Measurements from ENCODE around the gene IL12RB2.

IL12RB2 gene, protein sequence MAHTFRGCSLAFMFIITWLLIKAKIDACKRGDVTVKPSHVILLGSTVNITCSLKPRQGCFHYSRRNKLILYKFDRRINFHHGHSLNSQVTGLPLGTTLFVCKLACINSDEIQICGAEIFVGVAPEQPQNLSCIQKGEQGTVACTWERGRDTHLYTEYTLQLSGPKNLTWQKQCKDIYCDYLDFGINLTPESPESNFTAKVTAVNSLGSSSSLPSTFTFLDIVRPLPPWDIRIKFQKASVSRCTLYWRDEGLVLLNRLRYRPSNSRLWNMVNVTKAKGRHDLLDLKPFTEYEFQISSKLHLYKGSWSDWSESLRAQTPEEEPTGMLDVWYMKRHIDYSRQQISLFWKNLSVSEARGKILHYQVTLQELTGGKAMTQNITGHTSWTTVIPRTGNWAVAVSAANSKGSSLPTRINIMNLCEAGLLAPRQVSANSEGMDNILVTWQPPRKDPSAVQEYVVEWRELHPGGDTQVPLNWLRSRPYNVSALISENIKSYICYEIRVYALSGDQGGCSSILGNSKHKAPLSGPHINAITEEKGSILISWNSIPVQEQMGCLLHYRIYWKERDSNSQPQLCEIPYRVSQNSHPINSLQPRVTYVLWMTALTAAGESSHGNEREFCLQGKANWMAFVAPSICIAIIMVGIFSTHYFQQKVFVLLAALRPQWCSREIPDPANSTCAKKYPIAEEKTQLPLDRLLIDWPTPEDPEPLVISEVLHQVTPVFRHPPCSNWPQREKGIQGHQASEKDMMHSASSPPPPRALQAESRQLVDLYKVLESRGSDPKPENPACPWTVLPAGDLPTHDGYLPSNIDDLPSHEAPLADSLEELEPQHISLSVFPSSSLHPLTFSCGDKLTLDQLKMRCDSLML

DNA sequence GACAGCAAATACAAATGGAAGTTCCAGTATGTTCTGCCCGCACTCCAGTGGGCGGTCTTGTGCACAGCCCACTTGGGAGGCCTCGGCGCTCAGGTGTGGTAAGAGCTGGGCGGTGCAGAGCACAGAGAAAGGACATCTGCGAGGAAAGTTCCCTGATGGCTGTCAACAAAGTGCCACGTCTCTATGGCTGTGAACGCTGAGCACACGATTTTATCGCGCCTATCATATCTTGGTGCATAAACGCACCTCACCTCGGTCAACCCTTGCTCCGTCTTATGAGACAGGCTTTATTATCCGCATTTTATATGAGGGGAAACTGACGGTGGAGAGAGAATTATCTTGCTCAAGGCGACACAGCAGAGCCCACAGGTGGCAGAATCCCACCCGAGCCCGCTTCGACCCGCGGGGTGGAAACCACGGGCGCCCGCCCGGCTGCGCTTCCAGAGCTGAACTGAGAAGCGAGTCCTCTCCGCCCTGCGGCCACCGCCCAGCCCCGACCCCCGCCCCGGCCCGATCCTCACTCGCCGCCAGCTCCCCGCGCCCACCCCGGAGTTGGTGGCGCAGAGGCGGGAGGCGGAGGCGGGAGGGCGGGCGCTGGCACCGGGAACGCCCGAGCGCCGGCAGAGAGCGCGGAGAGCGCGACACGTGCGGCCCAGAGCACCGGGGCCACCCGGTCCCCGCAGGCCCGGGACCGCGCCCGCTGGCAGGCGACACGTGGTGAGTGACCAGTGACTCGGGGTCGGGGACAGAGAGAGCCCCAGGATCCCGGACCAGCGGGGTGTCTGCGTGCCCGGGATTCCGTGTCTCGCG lies at the start of gene IL12RB2:
Gene IL12RB2, plus strand, starts transcription at position 623 of the 810 bp plus-strand sequence. CDS start 12,496 bp downstream, outside the sequence.
- DNase-seq = peak; percentile 18 to 33

DNA sequence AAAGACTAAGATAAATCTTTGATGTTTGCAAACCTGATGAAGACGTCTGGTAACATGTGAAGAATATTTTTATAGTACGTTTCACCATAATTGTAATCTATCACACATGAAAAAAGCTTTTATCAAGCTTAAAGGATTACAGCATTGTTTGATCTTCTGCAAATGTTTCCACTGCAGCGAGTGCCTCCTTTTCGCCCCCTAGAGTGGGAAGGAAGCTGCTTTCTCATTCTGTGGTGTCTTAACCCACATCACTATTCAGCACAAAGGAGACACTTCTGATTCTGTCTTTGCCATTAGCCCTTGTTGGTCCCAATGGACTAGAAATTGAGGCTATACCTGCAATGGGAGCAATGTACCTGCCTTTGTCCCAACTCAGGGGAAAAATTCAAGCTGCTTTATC lies 46.0 kb upstream of the IL12RB2 start:
- peak; percentile 12 to 19 for DNase-seq

DNA sequence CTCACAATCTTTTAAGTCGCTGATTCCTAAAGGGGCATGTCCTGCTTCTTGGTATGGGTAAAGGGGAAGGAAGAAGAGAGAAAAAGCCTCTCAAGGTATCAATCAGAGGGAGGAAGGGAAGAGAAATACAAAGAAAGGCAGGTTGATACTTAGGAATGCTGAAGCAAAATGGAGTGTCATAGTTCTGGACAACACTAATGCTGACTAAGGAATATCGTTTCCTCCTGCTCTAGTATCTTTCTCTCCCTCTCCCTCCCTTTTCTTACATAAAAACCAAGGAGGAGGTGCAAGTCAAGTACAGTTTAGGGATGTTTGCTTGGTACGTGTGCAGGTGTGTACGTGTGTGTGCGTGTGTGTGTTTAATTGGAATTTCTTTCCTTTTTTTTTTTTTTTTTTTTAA lies 44.9 kb upstream of the IL12RB2 start:
- no peak for DNase-seq

DNA sequence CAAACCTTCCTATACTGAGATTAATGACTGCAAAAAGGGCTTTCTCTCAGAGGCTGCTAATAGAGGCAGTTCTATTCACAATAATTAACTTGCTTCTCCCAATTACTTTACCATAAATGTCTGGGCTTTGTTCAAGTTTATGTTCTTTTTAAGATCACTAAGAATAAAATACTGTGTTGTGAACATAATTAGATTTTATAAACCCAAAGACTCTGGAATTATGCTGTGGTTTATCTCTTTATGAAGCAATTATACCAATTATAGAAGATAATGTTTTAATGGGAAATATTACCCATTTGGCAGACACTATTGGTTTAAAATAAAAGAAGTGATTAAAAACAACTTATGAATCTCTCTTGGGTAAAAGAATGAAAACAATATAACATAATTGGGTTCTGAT lies 43.5 kb upstream of the IL12RB2 start:
- no peak for DNase-seq

DNA sequence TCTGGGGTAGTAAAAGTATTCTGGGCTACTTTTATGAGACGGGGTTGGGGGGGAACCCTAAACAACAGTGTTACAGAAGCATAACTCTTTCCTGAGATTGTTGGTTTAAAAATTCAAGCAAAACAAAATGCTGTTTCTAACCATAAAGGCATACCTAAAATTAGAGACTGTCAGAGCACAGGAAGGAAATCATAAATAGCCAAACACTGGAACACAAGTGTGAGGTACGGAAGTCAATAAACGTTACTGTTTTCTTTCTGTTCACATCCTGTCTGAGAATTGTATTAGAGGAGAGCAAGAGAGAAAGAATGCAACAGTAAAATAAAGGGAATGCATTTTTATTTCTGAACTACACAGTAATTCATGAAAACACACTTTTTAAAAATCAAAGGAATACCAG lies 42.8 kb upstream of the IL12RB2 start:
- DNase-seq = no peak

DNA sequence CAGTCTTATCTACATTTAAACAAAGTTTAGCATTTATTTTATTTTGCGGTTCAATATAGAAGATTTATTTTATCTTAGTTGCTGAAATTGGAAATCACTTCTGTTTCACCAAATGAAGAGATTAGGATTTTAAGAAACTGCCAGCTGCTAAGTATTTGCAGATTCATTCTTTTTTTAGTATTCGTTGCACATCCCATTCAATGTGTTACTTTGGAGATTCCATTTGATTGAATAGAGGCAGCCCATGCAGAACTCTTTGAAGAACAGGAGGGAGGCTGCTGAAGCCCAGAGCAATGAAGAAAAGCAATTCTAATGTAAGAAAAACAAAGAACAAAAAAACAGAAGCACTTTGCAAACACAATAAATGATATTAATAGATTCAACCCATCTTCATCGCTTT lies 38.6 kb upstream of the IL12RB2 start:
- no peak for DNase-seq

DNA sequence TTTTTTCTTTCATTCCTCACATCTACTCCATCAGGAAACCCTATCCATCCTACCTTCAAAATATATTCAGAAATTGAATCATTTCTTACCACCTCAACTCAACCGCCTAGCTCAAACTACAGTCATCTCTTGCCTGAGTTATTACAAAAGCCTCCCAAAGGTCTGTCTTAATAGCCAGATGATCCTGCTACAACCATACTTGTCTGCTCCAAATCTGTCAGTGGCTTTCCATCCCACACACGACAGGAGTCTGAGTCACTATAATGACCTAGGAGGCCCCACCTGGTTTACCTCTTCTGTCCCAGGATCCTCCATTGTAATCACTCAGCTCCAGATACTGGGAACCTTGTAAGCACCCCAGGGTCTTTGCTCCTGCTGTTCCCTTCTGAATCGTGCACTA lies 37.1 kb upstream of the IL12RB2 start:
- DNase-seq = no peak

DNA sequence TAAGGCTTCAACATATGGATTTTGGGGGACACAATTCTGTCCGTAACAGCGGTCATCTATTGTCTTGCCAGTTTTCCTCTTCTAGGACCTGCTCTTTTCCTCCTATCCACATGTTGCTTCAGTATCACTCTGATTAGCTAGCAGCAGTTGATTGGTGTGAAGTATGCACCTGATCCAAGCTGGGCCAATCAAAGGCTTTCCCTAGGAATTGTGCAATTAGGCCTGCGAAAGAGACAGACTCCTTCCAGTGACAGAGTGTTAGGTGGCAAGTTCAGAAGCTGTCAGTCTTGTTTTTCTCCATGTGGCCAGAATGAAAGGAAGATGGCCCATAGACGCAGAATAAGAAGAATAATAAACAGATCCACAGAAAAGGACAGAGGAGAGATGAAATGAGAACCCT lies 34.1 kb upstream of the IL12RB2 start:
- no peak for DNase-seq

DNA sequence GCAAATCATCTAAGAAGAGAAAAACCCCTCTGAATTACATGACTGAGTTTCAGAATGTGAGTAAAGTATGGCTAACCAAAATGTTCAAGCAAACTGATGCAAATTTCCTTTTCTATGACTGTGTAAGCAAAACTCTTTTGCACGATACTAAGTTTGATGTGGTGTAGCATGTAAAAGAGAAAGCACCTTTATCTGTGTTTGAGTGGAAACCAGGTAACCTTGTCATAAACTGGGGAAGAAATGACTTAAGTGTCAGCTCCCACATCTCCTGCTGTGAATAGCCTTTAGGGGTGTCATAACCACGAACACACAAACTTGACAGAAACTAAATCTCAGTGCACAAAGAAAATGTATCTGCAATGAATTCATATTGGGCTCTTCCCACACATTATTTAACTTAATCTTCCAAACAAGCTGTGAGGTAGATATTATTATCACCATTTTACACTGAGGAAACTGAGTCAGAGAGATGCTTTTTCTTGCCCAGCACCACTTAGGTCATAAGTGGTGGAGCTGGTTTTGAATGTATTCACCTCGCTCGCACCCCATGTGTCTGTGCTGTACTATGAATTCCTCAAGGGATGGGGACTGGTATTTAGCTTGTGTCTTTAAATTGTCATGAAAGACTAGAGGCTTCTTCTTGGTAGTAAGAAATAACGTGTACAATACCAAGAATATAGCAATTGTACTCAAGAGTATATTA lies 32.9 kb upstream of the IL12RB2 start:
- no peak for DNase-seq

DNA sequence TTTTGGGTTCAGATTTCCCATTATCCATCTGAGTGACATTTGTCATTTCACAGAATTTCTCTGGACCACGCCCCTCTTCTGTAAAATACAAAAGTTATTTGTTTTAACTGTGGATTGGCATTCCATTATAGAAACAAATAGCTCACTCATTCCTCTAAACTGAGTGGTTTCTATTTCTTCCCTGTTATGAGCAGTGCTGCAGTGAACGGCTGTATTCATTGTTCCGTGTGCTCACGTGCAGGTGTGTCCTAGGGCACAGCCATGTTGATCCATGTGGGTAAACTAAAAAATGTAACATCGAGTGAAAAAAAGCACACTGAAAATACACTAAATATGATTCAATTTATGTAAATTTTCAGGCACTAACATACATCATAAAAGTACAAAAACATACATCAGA lies 27.0 kb upstream of the IL12RB2 start:
- no peak for DNase-seq

DNA sequence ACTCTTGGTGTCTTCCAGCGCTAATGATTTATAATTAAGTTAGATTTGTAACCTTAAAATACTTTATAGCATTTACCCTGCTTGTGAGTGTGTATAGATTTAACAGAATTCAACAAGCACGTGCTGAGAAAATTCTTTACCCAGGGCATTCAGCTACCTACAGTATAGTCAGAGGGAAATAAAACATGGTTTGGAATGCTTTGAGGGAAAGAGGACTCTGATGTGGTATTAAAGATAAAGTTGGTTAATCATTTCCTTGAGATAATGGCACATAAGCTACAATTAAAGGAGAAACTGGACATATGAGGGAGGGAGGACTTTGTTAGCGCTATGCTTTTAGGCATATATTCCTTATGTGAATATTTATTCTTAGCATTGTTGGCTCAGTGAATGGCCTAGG lies 26.4 kb upstream of the IL12RB2 start:
- DNase-seq = no peak

DNA sequence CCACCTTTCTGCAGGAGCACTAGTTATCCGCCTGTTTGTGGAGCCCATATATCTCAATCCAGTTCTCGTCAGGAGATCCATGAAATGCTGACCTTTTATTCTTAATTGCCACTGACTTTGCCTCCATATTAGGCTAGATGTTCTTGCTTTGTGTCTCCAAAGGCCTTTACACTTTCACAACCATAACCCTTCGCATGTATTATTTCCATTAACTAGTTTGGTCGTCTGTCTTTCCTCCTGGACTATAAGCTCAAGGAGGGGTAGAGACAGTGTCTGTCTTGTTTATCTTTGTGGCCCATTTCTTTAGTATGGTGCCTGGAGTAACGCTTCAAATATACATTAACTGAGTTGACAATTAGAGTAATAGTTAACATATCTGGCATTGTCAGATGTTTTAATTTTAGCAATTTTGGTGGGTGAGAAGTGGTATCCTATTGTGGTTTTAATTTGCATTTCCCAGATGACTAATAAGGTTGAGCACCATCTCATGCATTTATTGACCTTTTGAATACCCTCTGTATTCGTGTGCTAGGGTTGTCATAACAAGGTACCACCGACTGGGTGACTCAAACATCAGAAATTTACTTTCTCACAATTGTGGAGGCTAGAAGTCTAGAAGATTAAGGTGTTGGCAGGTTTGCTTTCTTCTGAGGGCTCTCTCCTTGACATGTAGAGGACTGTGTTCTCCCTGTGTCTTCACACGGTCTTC lies 21.7 kb upstream of the IL12RB2 start:
- no peak for DNase-seq

DNA sequence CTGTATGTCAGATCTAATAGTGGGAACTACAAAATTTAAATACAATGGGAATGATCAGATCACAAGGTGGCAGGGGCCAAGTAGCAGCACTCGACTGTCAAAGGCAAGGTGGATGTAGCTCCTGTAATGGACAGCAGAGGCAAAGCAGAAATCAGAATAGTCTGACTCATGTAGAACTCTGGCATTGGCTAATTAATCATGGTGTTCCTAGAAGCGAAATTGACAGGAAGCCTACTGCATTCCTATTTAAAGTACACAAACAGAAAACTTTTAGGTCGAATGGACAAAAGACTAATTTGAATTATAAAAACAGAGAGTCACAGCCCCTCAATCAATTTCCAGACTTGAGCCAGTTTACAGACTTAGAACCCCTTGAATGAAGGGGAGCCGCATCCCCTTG lies 17.4 kb upstream of the IL12RB2 start:
- DNase-seq = no peak

DNA sequence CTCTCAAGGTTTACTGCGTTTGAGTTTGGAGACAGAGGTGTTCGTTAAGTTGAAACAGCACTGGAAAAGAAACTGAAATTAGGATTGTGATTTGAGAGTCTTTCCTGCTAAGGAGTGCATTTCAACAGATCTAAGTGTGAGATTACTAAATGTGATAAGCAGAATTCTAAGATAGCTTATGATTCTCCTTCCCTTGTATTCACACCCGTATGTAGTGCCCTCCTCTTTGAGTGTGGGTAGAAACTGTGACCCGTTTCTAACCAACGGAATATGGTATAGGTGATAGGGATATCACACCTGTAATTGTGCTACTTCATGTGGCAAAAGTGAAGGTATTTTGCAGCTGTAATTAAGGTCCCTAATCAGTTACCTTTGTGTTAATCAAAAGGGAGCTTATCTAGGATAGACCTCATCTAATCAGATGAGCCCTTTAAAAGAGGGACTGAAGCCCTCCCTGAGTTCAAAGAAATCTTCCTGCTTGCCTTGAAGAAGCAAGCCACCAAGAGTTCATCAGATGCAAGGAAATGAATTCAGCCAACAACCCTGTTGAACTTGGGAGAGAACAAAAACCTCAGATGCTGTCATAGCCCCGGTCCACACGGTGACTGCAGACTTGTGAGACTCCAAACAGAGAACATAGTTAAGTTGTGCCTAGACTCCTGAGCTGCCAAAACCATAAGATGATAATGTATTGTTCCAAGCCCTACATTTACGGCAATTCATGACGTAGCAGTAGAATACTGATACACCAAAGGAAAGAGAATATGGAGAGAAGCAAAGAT lies 12.6 kb upstream of the IL12RB2 start:
- no peak for DNase-seq

DNA sequence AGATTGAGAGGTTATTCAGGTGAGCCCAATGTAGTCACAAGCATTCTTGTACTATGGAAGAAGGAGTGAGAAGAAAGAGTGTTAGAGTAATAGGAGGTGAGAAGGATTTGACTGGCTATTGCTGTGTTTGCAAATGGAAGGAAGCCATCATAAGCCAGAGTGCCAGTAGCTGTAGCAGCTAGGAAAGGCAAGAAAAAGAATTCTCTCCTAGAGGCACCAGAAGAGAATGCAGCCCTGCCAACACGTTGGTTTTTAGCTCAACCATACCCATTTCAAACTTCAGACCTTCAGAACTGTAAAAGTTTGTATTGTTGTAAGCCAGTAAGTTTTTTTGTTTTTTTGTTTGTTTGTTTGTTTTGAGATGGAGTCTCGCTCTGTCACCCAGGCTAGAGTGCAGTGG lies 8.9 kb upstream of the IL12RB2 start:
- DNase-seq = no peak

DNA sequence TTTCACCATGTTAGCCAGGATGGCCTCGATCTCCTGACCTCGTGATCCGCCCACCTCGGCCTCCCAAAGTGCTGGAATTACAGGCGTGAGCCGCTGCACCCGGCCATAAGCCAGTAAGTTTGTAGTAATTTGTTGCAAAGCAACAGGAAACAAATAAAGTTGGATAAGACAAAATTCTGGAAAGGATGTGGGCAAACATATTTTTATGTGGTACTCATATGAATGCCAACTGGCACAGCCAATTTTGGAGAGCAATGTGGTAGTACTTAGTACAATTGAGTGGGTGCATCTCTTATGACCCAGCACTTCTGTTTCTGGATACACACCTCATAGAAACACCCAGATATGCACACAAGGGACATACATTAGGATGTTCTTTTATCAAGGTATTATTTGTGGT lies 8.4 kb upstream of the IL12RB2 start:
- DNase-seq = no peak

DNA sequence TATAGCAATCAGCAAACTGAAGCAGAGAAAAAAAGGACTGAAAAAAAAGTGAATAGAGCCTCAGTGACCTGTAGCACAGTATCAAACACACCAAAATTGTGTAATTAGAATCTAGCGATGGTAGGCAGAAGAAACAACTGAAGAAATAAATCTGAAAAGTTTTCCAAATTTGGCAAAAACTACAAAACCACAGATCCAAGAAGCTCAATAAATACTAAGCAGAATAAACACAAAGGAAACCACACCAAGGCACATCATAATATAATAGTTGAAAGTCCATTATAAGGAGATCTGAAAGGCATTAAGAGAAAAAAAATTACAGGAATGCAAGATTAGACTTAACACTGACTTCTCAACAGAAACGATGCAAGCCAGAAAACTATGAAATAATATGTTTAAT lies 7.1 kb upstream of the IL12RB2 start:
- no peak for DNase-seq

DNA sequence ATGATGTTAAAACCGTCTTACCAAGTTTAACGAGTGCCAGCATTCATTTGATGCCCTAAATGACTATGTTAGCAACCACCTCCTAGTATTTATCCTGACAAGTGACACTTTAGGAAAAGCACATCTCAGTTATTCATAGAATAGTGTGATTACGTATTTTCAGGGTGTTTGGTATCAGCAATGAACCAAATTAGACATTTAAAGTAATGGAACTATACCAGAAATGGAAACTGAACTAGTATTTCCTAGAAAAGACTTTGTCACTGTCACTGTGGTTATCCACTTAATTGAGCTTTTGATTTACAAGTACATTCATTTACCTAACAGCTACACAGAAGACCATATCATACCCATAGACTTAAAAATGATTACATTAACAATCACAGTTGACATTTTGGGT lies 3.6 kb upstream of the IL12RB2 start:
- no peak for DNase-seq

DNA sequence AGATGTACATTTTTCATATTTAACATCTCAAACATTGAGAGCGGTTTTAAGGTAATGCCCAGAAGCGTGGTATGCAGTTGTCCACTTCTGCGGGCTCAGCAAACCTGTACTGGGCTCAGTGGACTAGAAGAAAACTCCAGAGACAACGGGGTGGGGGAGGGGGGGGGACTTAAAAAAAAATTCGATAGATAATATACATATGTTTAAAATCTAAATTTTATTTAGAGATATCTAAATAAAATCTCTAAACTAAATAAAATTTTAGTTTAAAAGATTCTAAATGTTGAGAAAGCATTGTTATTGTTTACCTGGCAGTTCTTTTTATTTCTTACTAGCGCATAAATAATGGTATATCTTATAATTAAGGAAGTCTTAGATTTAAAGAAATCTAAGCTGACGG lies 1.1 kb upstream of the IL12RB2 start:
- DNase-seq = no peak

DNA sequence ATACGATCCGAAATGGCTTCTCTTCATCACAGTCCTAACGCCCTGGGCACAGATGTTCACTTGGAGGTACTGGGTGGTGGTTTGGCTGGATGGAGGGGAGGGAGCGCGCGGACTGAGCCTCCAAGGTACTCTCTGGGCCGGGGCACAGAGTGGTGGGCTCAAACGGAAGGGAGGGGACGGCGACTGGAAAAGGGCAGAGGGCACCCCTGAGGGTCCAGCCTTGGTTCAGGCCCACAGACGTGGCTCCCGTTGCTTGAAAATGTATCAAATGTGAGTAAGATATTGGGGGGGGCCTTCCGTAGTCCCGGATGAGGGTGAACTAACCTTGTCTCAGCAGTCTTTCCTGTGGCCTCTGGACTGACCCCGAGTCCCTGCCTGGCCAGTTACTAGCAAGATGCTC lies 463 bp downstream of the IL12RB2 start:
- no peak for DNase-seq

DNA sequence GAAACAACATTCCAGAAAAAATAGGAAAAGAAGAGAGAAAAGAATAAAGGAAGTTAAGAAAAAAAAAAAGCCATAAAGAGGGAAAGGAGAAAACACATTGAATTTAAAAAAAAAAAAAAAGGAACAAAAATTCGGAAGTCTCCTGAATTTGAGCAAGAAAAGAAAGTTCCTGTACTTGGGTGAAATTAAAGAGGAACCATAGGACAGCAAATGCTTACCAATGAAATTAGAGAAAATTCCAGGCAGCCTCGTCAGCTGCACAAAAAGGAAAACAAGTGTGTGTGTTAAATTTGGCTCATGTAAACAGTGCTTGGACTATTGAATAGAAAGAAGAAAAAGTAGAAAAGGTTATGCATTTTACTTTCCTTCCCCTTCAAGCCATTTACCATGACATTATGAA lies 4.9 kb downstream of the IL12RB2 start:
- no peak for DNase-seq

Data from activated CD4-positive, alpha-beta T cell treated with anti-CD3 and anti-CD28 coated beads, Interleukin-2, amount 50 U/mL, for 4 hours (primary cell).